ENCODE measurements around the gene SMC2.

- TF ChIP-seq CTCF (conservative IDR thresholded peaks at IDR 0.05; ENCODE audit: low read length) (no peak), EZH2phosphoT487 (IDR thresholded peaks at IDR 0.05; ENCODE audit: borderline replicate concordance, low read depth, low read length) (no peak)
These were observed 24.8 kb upstream of the SMC2 start for GRCh38 chr9:104069288-104069687.

All from OCI-LY7 (cell line).